HEK293T (cell line): ENCODE results near the gene AGPAT2.

ENCODE experiments used
- ARNT ChIP-seq: fragments of 450-650 bp; IDR thresholded peaks from 2 replicates; pipeline ENCODE4 v1.6.1; 2017; ENCODE audit warnings: mild to moderate bottlenecking
- FOXK2 ChIP-seq: fragments of 450-650 bp; IDR thresholded peaks from 2 replicates; pipeline ENCODE4 v1.6.1; 2016; ENCODE audit warnings: mild to moderate bottlenecking
- FOXM1 ChIP-seq: fragments of 450-650 bp; IDR thresholded peaks from 2 replicates; pipeline ENCODE4 v1.6.1; 2017; ENCODE audit warnings: mild to moderate bottlenecking, borderline replicate concordance
- HDGF ChIP-seq: fragments of 450-650 bp; IDR thresholded peaks from 2 replicates; pipeline ENCODE4 v1.6.1; 2017; ENCODE audit warnings: antibody characterized with exemption, borderline replicate concordance
- LEF1 ChIP-seq: fragments of 450-650 bp; IDR thresholded peaks from 2 replicates; pipeline ENCODE4 v1.6.1; 2017; ENCODE audit warnings: mild to moderate bottlenecking, borderline replicate concordance
- SP1 ChIP-seq: fragments of 450-650 bp; IDR thresholded peaks from 2 replicates; pipeline ENCODE4 v1.6.1; 2017
- TARDBP ChIP-seq: fragments of 450-650 bp; IDR thresholded peaks from 2 replicates; pipeline ENCODE4 v1.6.1; 2016

DNA sequence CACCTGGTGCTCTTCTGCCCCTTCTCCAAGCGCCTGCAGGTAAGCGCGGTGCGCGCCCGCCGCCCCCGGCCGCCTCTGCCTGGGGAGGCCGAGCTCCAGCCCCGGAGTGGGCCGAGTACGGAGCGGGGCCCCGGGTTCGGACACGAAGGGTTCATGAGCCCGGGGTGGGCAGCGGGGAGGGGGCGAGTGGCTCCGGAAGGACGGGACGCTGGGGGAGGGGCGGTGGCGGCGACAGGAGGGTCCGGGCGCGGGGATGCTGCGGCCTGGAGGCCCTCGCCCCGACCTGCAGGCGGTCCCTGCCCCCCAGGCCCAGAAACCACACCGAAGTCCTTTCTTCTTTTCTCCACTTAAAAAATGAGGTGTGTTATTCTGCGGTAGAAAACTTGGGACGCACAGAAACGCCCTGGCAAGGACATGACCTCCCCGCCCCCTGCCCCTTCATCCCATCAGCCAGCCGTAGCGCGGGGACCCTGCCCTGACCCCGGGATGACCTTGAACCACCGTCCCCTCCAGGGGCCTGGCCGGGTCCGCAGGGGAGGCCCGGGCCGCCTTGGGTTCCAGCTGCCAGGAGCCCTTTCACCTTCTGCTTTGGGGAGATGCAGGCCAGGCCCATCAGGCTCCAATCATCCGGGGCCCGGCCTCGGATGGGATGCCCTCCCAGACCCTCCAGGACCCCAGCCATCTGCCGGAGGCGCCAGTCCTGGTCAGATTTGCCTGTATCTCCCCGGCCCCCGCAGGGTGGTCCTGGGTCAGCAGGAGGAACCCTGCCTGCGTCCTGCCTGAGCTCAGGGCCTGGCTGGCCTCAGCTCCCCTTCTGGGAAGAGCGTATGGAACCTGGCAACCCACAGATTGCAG is 25.7 kb upstream of the AGPAT2 start:
- no peak for TF ChIP-seq SP1
- no peak for TF ChIP-seq ARNT
- no peak for TF ChIP-seq FOXK2
- TF ChIP-seq FOXM1, result no peak
- TF ChIP-seq LEF1, result no peak
- TF ChIP-seq HDGF, result no peak
- no peak for TF ChIP-seq TARDBP
